ENCODE results near the gene DUSP5. TPM values are rescaled to one million over a fixed set of nuclear protein-coding genes. Genes with fewer than 3 reads are reported as not detected.

DUSP5 gene
- total and polyA plus RNA-seq, 8 donors, result 0.58 to 23.2 (median 10.6) TPM

DNA sequence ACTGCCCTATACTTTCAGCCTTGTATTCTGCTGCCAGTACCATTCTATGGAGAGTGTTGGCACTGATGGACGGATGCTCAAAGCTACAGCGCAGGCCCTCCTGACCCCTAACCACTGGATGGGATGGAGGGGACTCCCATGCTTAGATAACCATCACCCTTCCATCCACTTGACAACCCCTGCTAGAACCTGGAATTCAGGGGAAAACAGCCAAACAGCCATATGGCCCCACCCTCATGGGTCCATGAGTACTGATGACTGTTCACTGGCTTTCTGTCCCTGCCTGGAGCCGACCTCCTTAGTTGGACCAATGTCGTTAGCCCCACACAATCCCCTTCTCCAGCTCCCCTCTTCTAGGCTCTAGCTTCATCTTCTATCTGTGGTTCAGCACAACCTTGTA is 16.2 kb downstream of the DUSP5 start:
- Histone ChIP-seq H3K36me3 (peaks cover 9 to 30% (median 19%) of the 10 kb centered on the region in 4 donors), H3K27me3 (no peaks in the 10 kb centered on the region), H3K27ac (no peak overlapping the region), H3K9me3 (no peaks in the 10 kb centered on the region), H3K4me3 (no peak overlapping the region), H3K4me1 (peaks cover 0 to 9% (median 1%) of the 10 kb centered on the region in 4 donors)
- no peak for DNase-seq
- no peak for TF ChIP-seq EP300 (IDR thresholded peaks at IDR 0.05)
- TF ChIP-seq, protein P1, sequence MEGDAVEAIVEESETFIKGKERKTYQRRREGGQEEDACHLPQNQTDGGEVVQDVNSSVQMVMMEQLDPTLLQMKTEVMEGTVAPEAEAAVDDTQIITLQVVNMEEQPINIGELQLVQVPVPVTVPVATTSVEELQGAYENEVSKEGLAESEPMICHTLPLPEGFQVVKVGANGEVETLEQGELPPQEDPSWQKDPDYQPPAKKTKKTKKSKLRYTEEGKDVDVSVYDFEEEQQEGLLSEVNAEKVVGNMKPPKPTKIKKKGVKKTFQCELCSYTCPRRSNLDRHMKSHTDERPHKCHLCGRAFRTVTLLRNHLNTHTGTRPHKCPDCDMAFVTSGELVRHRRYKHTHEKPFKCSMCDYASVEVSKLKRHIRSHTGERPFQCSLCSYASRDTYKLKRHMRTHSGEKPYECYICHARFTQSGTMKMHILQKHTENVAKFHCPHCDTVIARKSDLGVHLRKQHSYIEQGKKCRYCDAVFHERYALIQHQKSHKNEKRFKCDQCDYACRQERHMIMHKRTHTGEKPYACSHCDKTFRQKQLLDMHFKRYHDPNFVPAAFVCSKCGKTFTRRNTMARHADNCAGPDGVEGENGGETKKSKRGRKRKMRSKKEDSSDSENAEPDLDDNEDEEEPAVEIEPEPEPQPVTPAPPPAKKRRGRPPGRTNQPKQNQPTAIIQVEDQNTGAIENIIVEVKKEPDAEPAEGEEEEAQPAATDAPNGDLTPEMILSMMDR (IDR thresholded peaks at IDR 0.05), result no peak
- no peak for TF ChIP-seq POLR2A (IDR thresholded peaks at IDR 0.05)
- TF ChIP-seq POLR2AphosphoS5 (IDR thresholded peaks at IDR 0.05), result no peak
- intact Hi-C loops (cut with DNase I; ENCODE audit: low total_unique reads), result no loop called here
- WGBS, 5 donors, result 94 to 100% (median 96%) methylated on average over 4 of the region's 4 CpGs

DNA sequence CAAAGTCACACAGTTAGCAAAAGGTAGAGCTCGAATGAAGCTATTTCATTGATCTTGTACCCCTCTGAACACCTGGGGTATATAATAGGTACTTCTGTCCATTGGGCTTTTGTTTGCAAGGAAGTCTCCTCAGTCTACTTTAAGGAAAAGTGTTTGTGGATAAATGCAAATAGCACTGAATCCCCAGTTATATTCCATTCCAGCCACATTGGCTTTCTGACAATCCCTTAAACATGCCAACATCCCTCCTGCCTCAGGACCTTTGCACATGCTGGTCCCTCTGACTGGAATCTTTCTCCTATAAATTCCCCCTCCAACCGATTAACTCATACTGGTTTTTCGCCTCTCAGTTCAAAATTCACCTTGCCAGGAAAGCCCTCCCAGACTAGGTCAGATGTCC is 17.1 kb downstream of the DUSP5 start:
- Histone ChIP-seq H3K4me3 (no peak overlapping the region), H3K27ac (no peak overlapping the region), H3K9me3 (no peaks in the 10 kb centered on the region), H3K36me3 (peaks cover 9 to 27% (median 15%) of the 10 kb centered on the region in 4 donors), H3K27me3 (no peaks in the 10 kb centered on the region), H3K4me1 (peaks cover 0 to 9% (median 0%) of the 10 kb centered on the region in 4 donors)
- TF ChIP-seq, protein P1 (IDR thresholded peaks at IDR 0.05), result no peak
- TF ChIP-seq POLR2A (IDR thresholded peaks at IDR 0.05) (no peak), POLR2AphosphoS5 (IDR thresholded peaks at IDR 0.05) (no peak), EP300 (IDR thresholded peaks at IDR 0.05) (no peak)
- WGBS, 5 donors, result 92 to 99% (median 95%) methylated on average over 3 of the region's 3 CpGs
- intact Hi-C loops (cut with DNase I; ENCODE audit: low total_unique reads), result no loop called here
- DNase-seq, result no peak

DNA sequence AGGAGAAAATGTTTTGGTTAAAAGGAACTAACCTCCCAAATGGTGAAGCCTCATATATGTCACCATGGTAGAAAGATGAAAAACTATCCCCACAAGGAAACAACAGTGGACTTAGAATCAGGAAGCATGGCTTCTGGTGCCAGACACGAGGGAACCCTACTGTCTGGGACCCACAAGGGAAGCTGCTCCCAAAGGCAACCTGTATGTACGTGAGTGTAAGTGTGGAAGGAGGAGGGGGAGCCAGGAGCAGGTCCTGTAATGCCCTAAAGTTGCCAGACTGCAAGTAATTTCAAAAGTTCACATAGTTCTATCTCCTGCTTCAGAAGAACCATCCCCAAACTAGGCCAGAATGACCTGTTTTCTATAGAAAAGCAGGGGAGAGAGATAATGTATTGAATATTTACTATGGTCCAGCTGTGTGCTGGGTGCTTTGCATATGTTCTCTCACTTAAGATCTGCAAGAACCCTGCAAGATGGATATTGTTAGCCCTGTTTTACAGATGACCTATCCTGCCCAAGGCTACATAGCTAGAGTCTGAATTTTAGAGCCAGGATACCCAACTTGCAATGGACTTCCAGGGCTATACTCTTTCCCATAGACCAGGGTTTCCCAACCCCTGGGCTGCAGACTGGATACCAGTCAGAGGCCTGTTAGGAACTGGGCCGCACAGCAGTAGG is 19.2 kb downstream of the DUSP5 start:
- DNase-seq, result no peak
- intact Hi-C loops (cut with DNase I; ENCODE audit: low total_unique reads), result no loop called here
- Histone ChIP-seq H3K36me3 (peaks cover 0 to 7% (median 0%) of the 10 kb centered on the region in 4 donors), H3K27me3 (no peaks in the 10 kb centered on the region), H3K4me3 (no peak overlapping the region), H3K9me3 (no peaks in the 10 kb centered on the region), H3K4me1 (peaks cover 0 to 8% (median 0%) of the 10 kb centered on the region in 4 donors), H3K27ac (no peak overlapping the region)
- no peak for TF ChIP-seq EP300 (IDR thresholded peaks at IDR 0.05)
- 74 to 86% (median 80%) methylated on average over 3 of the region's 3 CpGs for WGBS, 5 donors

DNA sequence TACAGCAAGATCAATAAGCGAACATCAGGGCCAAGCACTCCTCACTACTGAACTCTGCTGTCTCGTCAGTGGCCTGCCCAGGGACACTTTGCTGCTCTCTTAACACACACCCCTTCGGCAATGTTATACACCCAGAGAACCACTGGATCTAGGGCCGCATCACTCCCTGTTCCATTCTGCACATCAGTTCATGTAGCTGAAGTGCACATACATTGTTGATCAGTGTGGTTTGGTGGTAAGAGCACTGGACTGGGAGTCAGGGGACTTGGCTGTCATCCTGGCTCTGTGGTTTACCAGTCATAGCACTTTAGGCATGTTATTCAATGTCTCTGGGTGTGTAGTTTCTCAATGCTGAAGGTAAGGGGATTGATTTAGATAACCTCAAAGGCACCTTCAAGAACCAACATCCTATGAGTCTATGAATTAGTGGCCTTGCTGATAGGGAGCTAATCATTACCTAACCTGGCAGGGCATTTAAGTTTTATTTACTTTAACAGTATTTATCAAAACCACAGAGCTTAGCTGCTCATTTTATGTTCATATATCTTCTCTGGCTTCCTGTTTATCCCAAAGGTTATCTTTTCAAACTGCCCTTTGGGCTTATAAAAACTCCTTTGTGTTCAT is 24.8 kb downstream of the DUSP5 start:
- Histone ChIP-seq H3K27ac (peak overlapping the region in 1 of 5 donors; percentile 34), H3K9me3 (no peaks in the 10 kb centered on the region), H3K36me3 (no peaks in the 10 kb centered on the region), H3K27me3 (peaks cover 0 to 9% (median 0%) of the 10 kb centered on the region in 3 donors), H3K4me3 (no peak overlapping the region), H3K4me1 (peaks cover 0 to 7% (median 0%) of the 10 kb centered on the region in 4 donors)
- WGBS, 5 donors, result 36 to 78% (median 49%) methylated on average over 4 of the region's 4 CpGs
- TF ChIP-seq, protein P1 (IDR thresholded peaks at IDR 0.05), result no peak
- TF ChIP-seq POLR2A (IDR thresholded peaks at IDR 0.05), result no peak
- TF ChIP-seq POLR2AphosphoS5 (IDR thresholded peaks at IDR 0.05), result peak in 2 of 3 donors; percentile 59 to 68
- intact Hi-C loops (cut with DNase I; ENCODE audit: low total_unique reads), result no loop called here
- peak in 1 of 2 donors; percentile 85 for DNase-seq

DNA sequence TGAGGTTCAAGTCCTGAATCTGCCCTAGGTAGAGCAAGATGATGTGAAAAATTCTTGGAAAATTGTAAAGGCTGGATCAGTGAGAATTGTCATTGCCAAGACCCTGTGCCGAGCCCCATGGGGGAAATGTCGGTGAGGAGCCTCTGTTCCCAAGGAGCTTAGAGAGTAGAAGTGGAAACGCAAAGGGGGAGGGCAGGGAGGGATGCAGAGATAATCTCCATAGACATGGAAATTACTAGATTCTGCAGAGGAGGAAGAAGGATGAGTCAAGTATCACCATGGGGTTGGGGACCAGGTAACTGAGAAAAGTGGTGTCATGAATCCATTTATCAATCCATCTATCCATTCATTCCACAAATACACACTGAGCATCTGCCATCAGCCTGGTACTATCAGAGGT is 26.0 kb downstream of the DUSP5 start:
- Histone ChIP-seq H3K27me3 (peaks cover 0 to 14% (median 0%) of the 10 kb centered on the region in 3 donors), H3K4me3 (no peak overlapping the region), H3K36me3 (no peaks in the 10 kb centered on the region), H3K4me1 (peaks cover 0 to 7% (median 0%) of the 10 kb centered on the region in 4 donors), H3K9me3 (no peaks in the 10 kb centered on the region), H3K27ac (no peak overlapping the region)
- intact Hi-C loops (cut with DNase I; ENCODE audit: low total_unique reads), result no loop called here
- DNase-seq, result no peak
- no peak for TF ChIP-seq EP300 (IDR thresholded peaks at IDR 0.05)
- TF ChIP-seq, protein P1 (IDR thresholded peaks at IDR 0.05), result no peak
- no peak for TF ChIP-seq POLR2A (IDR thresholded peaks at IDR 0.05)
- no peak for TF ChIP-seq POLR2AphosphoS5 (IDR thresholded peaks at IDR 0.05)
- 84 to 91% (median 87%) methylated on average over 3 of the region's 3 CpGs for WGBS, 5 donors

All from stomach (tissue), 9 donors.